NCI-H345 (cell line): Measurements from ENCODE around the gene PNPLA2.
A peak's percentile ranks its signal among the peaks of the same experiment; 100 is the strongest.

ENCODE experiments used
- DNase-seq: peaks from one replicate; lab custom pipeline; 2025; lab: John Stamatoyannopoulos, UW

PNPLA2 gene

DNA sequence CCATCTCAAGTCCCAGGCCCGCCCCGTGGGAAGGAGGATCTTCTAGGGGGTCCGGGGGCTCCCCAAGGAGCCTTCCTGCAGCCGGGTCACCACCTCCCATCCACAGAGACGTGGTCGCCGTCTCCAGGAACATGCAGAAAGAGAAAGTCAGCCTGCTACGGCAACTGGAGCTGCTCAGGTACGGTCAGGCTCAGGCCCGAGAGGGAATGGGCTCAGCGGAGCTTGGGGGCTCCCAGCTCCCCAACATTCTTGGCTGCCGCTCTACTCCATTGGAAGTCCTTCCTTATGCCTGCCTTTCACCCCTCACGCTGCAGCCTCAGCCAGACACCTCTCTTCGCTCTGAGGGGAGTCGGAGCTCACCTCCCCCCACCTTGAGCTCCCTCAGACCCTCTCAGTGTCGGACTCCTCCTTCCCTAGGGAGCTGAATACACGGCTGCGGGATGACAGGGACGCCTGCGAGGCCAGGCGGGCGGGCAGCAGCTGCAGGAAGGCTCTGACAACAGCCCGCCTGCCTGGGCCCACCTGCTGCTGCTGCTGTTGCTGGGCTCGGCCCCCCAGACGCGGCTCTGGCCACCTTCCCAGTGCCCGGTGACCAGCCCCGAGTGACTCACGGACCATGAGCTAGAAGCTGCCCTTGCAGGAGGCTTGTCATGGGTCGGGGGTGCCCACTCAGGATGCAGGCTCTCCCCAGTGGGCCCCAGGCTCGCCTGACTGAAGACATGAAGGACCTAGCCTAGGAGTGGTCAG lies 12.6 kb downstream of the PNPLA2 start:
- DNase-seq: no peak

DNA sequence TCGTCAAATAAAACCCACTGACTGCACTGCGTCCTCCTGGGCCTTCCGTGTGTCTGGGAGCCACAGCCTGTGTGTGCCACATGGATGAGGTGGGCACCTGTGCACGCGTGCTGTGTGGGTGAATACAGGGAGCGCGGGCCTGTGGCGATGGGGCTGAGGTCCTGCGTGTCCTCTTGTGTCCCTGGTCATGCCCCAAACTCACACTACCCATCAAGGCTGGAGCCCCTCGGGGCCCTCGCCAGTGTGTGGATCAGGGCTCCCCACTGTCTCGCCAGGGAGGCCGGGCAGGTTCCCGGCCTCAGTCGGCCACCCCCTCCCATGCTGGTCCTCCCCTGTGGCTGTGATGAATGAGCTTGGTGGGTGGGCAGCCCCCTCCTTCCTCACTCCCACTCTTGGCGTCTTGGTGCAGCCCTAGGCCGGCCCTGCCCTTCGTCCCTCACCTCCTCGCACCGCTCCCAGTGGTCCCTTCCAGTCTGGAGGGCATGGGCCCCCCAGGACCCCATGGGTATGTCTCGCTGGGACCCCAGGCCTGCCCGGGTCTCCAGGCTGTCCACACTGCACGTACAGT lies 13.3 kb downstream of the PNPLA2 start:
- no peak for DNase-seq

DNA sequence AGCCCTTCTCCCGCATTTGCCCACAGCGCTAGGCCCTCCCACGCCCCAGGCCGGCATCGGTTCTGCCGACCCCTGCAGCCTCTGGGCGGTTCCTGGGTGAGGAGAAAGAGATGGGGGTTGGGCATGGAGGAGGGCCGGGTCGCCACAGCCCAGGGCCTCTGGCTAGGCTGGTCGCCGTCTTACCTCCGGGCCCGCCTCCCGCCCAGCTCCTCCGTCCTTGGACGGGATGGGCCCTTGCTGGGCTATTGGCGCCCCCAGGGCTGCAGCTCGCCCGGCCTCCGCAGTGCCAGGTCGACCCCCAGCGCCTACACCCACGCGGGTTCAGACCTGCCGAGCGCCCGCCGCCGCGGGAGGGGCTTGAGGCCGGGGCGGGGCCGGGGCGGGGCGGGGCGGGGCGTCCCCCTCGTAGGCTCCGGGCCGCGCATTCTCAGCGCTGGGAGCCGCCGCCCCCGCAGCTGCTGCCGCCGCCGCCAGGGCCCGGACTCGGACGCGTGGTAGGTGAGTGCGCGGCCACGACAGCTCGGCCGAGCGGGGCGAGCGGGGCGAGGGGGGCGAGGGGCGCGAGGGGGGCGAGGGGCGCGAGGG lies 13.9 kb downstream of the PNPLA2 start, which contains the start of gene CD151:
Gene CD151, plus strand, starts transcription at position 424 of the 585 bp plus-strand sequence. CDS start 3,118 bp downstream, outside the sequence.
- DNase-seq: peak; percentile 59

DNA sequence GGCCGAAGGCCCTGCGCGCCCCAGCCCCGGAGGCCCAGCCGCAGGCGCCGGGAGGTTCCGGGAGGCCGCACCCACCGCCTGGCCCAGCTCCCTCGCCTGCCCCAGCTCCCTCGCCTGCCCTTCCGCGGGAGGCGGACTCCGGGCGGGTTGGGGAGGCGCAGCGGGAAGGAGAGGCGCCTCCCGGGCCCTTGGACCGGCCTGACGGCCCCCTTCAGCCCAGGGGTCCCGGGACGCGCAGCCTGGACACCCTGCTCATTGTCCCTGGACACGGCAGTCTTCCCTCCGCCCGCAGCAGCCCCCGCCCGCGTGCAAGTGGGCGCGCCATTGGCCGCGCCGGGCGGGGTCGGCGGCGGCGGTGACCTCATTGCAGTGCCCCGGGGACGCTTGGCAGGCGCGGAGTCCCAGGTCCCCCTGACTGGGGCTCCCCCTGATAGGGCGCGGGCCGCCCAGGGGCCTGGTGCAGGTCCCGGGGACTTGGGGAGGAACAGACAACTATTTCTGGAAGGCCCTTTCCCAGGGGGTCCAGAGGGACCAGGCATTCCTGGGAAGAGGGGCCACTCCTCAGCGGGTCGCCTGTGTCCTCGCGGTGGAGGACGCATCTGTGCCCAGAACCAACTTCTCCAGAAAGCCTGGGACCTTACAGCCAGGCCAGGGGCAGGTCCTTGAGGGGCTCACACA lies 14.5 kb downstream of the PNPLA2 start:
- DNase-seq: peak; percentile 59

DNA sequence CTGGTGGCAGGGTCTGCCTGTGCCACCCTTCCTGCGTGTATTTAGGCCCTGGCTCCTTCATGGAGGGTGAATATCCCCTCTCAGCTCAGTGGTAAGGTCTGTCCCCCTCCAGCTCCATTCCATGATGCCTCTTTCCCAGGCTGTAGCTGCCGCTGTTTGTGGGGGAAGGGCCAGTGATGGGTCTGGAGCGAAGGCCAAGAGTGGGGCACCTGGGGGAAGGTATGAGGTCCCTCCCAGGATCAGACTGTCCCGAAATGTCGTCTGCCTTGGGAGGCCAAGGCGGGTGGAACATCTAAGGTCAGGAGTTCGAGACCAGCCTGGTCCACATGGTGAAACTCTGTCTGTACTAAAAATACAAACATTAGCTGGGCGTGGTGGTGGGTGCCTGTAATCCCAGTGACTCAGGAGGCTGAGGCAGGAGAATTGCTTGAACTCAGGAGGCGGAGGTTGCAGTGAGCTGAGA lies 15.2 kb downstream of the PNPLA2 start:
- no peak for DNase-seq

DNA sequence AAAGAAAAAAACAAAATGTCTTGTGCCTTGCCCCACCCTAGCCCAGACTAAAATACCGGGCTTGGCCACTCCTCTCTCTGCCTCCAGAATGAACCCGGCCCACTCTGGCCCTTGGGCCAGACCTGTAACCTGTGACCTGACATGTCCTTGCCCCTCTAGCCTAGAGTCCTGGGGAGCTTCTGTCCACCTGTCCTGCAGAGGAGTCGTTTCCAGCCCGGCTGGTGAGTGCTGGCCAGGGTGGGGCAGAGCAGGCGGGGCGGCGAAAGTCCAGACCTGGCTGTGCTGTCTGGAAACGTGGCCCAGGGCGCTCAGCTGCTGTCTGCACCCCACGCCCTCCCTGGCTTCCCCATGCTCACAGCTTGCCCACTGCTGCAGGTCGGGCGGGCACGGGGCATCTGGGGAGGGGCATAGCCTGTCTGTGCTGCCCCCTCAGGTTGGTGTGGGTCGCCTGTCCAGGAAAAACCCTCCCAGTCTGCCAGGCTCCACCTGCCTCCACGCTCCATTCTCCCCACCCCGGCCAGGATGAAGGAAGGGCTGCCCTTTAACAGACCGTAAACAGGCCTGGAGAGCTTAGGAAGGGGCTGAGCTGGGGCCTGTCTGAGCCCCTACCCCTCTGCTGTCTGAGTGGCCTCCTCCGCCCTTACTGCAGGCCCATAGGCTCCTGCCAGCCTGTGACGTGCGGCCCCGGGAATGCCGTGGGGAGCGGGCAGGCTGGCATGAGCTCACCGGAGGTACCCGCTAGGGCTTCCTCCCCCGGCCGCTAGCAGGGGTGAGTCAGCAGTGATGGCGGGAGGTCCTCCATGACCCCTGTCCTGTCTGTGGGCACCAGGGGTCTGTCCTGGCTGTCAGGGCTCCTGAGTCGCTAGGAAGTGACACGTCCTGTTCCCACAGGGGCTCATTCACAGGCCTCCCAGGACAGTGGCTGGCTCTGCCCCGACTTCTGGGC lies 15.9 kb downstream of the PNPLA2 start:
- no peak for DNase-seq

DNA sequence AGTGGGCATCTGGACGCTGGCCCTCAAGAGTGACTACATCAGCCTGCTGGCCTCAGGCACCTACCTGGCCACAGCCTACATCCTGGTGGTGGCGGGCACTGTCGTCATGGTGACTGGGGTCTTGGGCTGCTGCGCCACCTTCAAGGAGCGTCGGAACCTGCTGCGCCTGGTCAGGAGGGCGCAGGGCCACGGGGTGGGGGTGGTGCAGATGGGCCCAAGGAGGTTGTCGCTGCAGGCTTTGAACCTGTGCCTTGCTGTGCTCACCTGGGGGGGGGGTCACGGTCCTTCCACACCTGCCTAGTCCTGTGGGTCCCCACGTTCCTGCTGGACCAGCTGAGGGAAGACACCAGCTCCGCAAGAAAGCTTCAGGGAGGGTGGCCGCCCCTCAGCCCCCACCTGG lies 17.6 kb downstream of the PNPLA2 start:
- DNase-seq: no peak

DNA sequence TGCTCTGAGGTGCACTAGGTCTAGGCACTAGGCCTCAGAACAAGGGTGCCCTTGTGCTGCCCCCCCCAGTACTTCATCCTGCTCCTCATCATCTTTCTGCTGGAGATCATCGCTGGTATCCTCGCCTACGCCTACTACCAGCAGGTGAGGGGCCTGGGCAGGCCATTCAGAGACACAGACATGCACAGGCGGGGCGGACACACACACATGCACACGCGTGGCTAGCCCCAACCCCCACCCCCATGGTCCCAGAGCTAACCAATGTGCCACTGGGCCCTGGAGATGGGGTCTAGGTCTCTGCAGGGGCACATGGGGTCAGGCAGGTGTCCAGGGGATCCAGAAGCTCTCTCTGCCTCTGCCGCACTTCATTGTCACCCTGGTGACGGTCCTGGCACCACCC lies 18.0 kb downstream of the PNPLA2 start:
- no peak for DNase-seq

DNA sequence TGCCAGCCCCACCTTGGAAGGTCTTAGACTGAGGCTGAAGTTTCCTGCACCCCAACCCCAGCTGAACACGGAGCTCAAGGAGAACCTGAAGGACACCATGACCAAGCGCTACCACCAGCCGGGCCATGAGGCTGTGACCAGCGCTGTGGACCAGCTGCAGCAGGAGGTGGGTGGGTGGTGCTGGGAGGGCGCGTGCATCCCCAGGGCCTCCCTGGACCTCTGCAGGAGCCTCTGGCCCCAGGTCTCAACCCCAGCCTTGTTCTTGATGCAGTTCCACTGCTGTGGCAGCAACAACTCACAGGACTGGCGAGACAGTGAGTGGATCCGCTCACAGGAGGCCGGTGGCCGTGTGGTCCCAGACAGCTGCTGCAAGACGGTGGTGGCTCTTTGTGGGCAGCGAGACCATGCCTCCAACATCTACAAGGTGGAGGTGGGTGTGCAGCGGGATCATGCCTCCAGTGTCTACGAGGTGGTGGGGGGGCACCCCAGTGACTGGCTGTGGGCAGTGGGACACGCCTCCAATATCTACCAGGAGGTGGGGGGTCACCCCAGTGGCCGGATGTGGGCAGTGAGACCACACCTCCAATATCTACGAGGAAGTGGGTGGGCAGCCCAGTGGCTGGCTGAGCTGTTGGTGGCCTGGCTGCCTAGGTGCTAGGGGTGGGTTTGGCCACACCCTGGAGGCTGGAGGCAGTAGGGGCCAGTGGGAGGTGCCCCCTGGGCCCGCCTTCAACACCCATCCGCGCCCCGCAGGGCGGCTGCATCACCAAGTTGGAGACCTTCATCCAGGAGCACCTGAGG lies 18.7 kb downstream of the PNPLA2 start:
- DNase-seq: no peak

DNA sequence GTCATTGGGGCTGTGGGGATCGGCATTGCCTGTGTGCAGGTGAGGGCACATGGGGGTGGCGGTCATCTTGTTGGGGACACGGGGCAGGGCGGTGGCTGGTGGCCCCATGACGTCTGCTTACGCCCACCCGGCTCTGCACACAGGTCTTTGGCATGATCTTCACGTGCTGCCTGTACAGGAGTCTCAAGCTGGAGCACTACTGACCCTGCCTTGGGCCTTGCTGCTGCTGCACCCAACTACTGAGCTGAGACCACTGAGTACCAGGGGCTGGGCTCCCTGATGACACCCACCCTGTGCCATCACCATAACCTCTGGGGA lies 19.2 kb downstream of the PNPLA2 start:
- DNase-seq: no peak

DNA sequence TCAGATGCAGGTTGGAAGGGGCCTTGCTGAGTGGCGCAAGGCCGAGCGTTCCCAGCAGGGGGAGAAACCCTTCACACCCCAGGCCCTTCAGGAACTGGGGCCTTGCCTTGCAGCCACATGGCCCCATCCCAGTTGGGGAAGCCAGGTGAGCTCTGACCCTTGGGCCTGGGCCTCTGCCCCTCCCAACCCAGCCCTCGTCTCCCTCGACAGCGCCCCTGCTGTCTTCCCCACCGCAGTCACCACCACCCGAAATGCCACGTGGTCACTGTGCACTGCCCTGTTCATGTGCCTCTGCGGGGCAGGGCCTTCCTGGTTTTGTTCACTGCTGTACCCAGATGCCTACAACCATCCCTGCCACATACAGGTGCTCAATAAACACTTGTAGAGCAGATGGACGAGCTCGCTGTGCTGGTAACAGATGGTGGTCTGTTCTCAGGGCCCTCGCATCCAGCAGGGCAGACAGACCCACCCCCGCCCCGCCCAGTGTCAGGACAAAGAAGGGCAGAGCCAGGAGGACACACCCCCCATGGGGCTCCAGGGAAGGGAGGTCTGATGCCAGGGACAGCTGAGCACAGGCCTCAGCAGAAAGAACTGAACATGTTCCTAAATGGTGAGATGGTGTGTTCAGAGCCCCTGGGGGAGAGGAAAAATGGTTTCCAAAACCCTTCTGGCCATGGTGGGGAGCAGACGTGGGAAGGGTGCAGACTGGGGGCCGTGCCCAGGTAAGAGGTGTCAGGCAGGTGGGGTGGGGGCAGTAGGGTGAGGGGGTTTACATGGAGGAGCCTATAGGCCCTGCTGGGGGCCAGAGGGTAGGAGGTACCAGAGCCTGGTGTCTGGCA lies 19.9 kb downstream of the PNPLA2 start:
- no peak for DNase-seq

DNA sequence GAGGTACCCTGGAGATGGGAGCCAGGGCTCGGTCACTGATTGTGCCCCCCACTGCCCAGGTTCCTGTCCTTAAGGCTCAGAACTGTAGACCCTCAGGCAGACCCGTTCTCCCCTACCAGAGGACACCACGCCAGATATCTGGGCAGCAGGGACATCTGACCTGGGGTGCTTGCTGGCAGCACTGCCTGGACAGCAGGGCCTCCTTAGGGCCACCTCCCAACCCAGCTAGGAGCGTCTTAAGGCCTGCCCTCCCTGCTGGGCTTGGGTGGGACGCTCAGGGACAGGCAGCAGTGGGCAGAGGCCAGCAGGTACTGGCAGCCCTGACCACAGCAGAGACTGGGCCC lies 20.5 kb downstream of the PNPLA2 start:
- DNase-seq: no peak

DNA sequence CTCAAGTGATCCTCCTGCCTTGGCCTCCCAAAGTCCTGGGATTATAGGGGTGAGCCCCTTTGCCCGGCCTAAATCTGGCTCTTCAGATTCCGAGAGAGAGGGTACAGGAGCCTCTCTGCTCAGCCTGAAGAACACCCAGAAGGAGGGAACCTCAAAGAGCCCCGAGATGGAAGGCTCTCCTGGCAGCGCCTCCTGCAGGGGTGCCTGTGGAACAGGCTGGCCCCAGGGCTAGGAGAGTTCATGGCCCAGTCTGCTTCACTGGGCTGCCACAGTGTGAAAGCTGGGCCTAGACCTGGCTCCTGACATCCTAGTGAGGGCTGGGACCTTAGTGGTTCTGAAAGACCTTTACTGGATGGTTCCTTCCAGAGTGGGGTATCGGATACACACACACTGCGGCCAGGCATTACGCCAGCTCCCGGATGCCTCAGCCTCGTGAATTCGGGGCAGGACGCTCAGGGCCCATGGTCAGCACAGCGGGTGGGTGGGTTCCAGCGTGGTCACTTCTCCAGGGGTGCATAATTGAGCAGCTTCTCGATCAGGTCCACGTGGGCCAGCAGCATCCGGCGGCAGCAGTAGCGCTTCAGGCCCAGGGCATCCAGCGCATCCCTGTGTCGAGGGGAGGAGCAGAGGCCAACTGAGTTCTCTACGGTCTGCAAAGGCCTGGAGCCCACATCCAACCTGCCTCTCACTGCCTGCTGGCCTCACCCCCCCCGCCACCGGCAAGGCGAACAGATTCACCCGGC lies 21.3 kb downstream of the PNPLA2 start:
- DNase-seq: no peak

DNA sequence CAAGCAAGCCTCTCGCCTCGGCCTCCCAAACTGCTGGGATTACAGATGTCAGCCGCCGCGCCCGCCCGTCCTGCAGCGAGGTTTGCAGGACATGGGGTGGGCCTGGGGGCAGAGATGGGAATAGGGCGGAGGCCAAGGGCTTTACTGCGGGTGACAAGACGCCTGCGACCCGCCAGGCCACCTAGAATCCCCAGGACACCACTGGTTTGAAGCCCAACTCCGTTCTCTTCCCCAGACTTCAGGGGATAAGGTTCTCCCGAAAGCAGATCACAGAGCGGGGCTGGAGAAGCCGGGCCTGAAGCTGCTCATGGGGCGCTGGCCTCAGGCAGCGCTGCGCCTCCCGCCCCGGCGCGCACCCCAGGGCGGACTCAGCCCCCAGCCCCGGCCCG lies 23.3 kb downstream of the PNPLA2 start:
- no peak for DNase-seq

DNA sequence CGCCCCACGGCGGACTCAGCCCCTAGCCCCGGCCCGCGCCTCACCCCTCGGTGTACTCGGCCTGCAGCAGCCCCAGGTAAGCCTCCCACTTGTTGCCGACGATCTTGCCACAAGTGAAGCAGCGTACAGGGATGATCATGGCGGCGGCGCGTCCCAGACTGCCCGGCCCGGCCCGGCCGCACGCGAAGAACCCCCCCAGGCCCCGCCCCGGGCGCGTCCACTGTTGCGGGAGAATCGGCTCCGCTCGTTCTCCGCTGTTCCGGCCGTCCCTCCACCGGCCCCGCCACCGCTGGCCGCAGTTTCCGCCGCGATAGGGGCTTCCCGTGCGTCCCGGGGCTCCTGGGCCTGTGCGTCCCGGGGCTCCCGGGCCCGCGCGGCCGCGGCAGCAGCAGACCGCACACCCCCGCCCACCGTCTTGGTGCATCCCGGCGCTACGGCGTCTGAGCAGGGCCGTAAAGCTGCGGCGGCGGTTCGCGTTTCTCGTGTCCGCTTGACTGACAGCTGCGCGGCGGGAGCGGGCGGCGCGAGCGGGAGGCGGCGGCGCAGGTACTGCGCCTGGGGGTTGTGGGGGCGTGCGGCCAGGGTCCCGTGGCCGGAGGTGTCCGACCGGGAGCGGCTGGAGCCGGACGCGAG lies 23.8 kb downstream of the PNPLA2 start, which contains the start of the genes POLR2L and TSPAN4:
Gene POLR2L, minus strand, starts transcription at position 160 of the 633 bp plus-strand sequence. Its CDS starts 21 bp downstream, at position 139.
Gene TSPAN4, plus strand, starts transcription at position 483 of the 633 bp plus-strand sequence. CDS start 7,453 bp downstream, outside the sequence.
- DNase-seq: peak; percentile 89

DNA sequence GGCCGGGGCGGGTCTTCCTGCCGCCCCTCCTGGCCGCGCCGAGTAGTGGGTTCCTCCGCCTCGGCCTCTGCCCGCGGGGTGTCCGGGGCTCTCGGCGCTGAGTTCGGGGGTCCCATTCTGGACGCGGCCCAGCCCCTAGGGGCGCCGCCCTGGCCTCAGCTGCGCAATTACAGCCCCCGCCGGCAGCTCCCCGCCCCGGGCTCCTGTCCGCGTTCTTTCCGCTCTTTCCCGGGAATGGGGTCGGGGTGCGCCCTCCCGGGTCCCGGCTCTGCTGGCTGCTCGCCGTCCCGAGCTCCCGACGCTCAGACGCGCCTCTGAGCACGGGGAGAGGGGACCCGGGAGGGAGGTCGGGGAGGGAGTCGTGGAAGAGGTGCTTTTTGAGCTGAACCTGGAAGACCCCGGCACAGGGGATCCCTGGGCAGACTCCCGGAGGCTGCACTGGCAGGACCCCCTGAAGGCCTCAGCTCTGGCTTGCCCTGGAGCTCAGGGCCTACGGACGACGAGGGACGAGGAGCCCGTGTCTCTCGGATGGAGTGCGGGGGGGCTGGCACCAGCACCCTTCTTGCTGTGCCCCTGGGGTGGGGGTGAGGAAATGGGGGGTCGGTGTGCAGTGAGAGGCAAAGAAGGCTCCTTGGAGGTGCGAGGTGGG lies 24.5 kb downstream of the PNPLA2 start:
- DNase-seq: no peak

DNA sequence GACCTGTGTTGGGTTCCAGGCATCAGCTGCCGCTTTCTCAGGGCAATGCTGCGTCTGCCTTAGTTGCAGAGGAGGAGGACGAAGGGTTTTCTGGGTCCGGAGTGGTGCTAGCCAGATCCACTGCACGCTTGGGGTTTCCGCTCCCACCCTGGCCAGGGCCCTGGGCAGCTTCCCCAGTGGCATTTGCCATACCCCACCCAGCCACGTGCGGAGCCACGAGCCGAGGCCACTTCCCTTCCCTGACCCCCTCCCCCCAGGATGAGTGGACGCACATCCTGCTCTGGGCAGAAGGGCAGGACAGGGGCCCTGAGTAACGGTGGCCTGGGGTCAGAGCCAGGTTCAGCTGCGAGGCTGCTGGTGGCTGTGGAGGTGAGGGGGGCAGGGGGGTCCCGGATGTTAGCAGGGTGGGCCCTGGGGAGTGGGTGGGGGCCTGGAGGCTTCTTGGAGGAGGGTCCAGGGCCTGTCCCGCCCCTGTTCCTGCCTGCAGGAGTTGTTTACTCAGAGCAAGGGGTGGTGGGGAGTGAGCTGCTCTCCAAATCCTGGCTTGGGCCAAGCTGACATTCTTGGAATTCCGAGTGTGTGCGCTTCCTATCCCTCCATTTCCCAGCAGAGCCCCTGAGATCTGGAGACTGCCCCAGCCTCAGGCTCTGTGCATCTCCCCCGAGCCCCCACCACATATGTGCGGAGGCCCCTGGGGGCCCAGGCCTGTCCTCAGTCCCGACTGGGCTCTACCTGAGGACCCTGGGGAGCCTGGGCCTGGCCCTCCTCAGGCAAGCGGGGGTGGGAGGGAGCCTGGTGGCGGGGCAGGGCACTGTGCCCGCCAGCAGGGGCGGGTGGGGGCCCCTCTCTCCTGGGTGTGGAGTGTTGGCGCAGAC lies 25.3 kb downstream of the PNPLA2 start:
- DNase-seq: no peak
